Natural killer cell (primary cell): ENCODE data around the gene PSMF1. TPM values are rescaled to one million over a fixed set of nuclear protein-coding genes. Genes with fewer than 3 reads are reported as not detected.
A peak's percentile ranks its signal among the peaks of the same experiment; 100 is the strongest.

ENCODE experiments used
- ATAC-seq, 3 donors: fragments of 150-1000 bp in 2 of 3; fragments of 200-7000 bp in 1 of 3; cut with Tn5 transposase; 1 replicate in 1 of 3; 2 replicates in 2 of 3; pipeline ENCODE4 v1.10.0; 2021; ENCODE audit warnings: mild to moderate bottlenecking in 2 of 3, moderate library complexity in 2 of 3
- DNase-seq, 2 donors: peaks; one replicate each; pipeline versions ENCODE4 v3.0.0 to v3.0.0-alpha.2; 2013 to 2021; ENCODE audit warnings: mixed read lengths in 1 of 2
- H3K27ac ChIP-seq: one replicate; pipeline ENCODE4 v1.5.1; 2013; ENCODE audit warnings: mild to moderate bottlenecking, low read length
- H3K27me3 ChIP-seq: one replicate; pipeline ENCODE4 v1.6.1; 2013; ENCODE audit warnings: low read length; ENCODE audit not compliant: control insufficient read depth, insufficient read depth
- H3K36me3 ChIP-seq: one replicate; pipeline ENCODE4 v1.6.1; 2013; ENCODE audit warnings: low read length; ENCODE audit not compliant: control insufficient read depth, insufficient read depth
- H3K4me1 ChIP-seq: one replicate; pipeline ENCODE4 v1.6.1; 2013; ENCODE audit warnings: low read length; ENCODE audit not compliant: control insufficient read depth, insufficient read depth
- H3K4me3 ChIP-seq: one replicate; pipeline ENCODE4 v1.5.1; 2013; ENCODE audit warnings: low read length
- H3K9me3 ChIP-seq: one replicate; pipeline ENCODE4 v1.6.1; 2013; ENCODE audit warnings: low read length; ENCODE audit not compliant: control insufficient read depth, insufficient read depth
- H3K27ac Mint-ChIP-seq, 2 donors: one replicate each; pipeline ENCODE4 v1.8.0; 2022; ENCODE audit warnings: mild to moderate bottlenecking in 2 of 2, mixed read lengths in 2 of 2, moderate library complexity in 1 of 2
- H3K27me3 Mint-ChIP-seq, 2 donors: one replicate each; pipeline ENCODE4 v1.8.0; 2022; ENCODE audit warnings: low read depth in 2 of 2, mixed read lengths in 2 of 2
- H3K36me3 Mint-ChIP-seq: one replicate; pipeline ENCODE4 v1.8.0; 2022; ENCODE audit warnings: mixed read lengths
- H3K4me1 Mint-ChIP-seq, 2 donors: one replicate each; pipeline ENCODE4 v1.8.0; 2022; ENCODE audit warnings: mixed read lengths in 2 of 2
- H3K4me3 Mint-ChIP-seq: one replicate; pipeline ENCODE4 v1.8.0; 2022; ENCODE audit warnings: mild to moderate bottlenecking, moderate library complexity, mixed read lengths
- H3K9me3 Mint-ChIP-seq, 2 donors: one replicate each; pipeline ENCODE4 v1.8.0; 2022; ENCODE audit warnings: mixed read lengths in 2 of 2
- WGBS: methylation state at CpG from one replicate; pipeline ENCODE4 v1.1.7; 2013; ENCODE audit warnings: missing lambda C conversion rate; ENCODE audit not compliant: insufficient coverage; 5-methylcytosine and 5-hydroxymethylcytosine counted together
- intact Hi-C: fragments of 100-400 bp; cut with micrococcal nuclease; formaldehyde crosslinking; loops from one replicate; pipeline ENCODE4 v1.14.2; 2022
- total RNA-seq, 4 donors: library from RNA; stranded (reverse); fragments of 120-200 nt in 1 of 4; gene quantifications; one replicate each; pipeline versions ENCODE4 v1.2.3 to v1.2.4, GENCODE V29; 2013 to 2022
- TF ChIP-seq, protein P1 (sequence below): fragments of 200-600 bp; IDR thresholded peaks from one replicate; pipeline ENCODE4 v1.8.0; 2022; ENCODE audit warnings: antibody characterized with exemption

The PSMF1 gene
- total RNA-seq, 3 donors from 2014 or later (not counting 1 experiment from before 2014, with no cell fraction given), result 97.1 to 107 (median 101) TPM

DNA sequence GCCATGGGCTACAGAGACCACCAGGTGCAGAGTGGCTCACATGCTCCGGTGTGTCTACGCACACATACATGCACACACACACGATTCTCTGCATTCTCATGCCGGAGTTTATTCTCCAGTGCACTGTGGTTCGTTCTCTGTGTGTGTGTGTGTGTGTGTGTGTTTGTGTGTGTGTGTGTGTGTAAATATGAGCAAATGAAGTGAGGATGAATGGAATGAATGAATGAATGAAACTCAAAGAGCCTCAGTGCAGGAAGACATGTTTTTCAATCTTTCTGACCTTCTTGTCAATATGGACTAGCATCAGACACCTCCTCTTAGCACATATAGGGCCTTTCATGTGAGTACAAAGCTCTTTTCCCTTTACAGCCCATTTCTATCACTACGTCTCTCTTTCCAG is 64.8 kb downstream of the PSMF1 start:
- no peaks in the 10 kb centered on the region for H3K36me3 ChIP-seq
- H3K27me3 ChIP-seq, result no peaks in the 10 kb centered on the region
- Mint-ChIP-seq H3K4me1 (peaks cover 0 to 13% of the 10 kb centered on the region in 2 donors), H3K36me3 (no peaks in the 10 kb centered on the region), H3K27ac (no peak overlapping the region), H3K27me3 (peaks cover 18 to 21% of the 10 kb centered on the region in 2 donors), H3K4me3 (no peak overlapping the region), H3K9me3 (no peaks in the 10 kb centered on the region)
- WGBS, result 90% methylated on average over 6 of the region's 6 CpGs
- H3K27ac ChIP-seq, result no peak overlapping the region
- intact Hi-C loops, result no loop called here
- DNase-seq, result no peak
- no peaks in the 10 kb centered on the region for H3K4me1 ChIP-seq
- TF ChIP-seq, protein P1, sequence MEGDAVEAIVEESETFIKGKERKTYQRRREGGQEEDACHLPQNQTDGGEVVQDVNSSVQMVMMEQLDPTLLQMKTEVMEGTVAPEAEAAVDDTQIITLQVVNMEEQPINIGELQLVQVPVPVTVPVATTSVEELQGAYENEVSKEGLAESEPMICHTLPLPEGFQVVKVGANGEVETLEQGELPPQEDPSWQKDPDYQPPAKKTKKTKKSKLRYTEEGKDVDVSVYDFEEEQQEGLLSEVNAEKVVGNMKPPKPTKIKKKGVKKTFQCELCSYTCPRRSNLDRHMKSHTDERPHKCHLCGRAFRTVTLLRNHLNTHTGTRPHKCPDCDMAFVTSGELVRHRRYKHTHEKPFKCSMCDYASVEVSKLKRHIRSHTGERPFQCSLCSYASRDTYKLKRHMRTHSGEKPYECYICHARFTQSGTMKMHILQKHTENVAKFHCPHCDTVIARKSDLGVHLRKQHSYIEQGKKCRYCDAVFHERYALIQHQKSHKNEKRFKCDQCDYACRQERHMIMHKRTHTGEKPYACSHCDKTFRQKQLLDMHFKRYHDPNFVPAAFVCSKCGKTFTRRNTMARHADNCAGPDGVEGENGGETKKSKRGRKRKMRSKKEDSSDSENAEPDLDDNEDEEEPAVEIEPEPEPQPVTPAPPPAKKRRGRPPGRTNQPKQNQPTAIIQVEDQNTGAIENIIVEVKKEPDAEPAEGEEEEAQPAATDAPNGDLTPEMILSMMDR, result no peak
- no peaks in the 10 kb centered on the region for H3K9me3 ChIP-seq
- ATAC-seq, result no peak
- H3K4me3 ChIP-seq, result no peak overlapping the region

DNA sequence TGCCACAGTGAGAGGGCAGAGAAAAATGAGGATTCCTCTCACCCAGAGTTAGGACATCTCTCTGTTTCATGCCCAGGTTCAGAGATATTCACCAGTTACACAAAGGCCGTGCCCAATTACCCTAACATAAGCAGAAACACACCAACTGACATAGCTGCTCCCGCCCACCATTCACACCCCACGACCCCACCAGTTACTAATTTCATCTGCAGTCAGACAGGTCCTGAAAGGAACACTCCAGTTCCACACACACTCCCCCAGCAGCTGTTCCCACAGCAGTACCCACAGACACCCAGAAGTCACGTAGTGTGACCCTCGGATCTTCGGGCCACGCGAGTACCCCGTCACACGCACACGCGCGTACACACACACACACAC is 65.8 kb downstream of the PSMF1 start:
- no peak overlapping the region for H3K27ac Mint-ChIP-seq
- Histone ChIP-seq H3K27ac (no peak overlapping the region), H3K4me3 (no peak overlapping the region), H3K4me1 (no peaks in the 10 kb centered on the region), H3K36me3 (no peaks in the 10 kb centered on the region), H3K27me3 (no peaks in the 10 kb centered on the region), H3K9me3 (no peaks in the 10 kb centered on the region)
- H3K4me3 Mint-ChIP-seq, result peak overlapping the region; percentile 66
- WGBS, result 45% methylated on average over 13 of the region's 13 CpGs
- ATAC-seq (no peak), DNase-seq (no peak)
- H3K27me3 Mint-ChIP-seq, result peaks cover 18 to 21% of the 10 kb centered on the region in 2 donors
- peaks cover 0 to 13% of the 10 kb centered on the region in 2 donors for H3K4me1 Mint-ChIP-seq
- intact Hi-C loops, result no loop called here
- H3K9me3 Mint-ChIP-seq, result no peaks in the 10 kb centered on the region
- TF ChIP-seq, protein P1, result no peak
- no peaks in the 10 kb centered on the region for H3K36me3 Mint-ChIP-seq

DNA sequence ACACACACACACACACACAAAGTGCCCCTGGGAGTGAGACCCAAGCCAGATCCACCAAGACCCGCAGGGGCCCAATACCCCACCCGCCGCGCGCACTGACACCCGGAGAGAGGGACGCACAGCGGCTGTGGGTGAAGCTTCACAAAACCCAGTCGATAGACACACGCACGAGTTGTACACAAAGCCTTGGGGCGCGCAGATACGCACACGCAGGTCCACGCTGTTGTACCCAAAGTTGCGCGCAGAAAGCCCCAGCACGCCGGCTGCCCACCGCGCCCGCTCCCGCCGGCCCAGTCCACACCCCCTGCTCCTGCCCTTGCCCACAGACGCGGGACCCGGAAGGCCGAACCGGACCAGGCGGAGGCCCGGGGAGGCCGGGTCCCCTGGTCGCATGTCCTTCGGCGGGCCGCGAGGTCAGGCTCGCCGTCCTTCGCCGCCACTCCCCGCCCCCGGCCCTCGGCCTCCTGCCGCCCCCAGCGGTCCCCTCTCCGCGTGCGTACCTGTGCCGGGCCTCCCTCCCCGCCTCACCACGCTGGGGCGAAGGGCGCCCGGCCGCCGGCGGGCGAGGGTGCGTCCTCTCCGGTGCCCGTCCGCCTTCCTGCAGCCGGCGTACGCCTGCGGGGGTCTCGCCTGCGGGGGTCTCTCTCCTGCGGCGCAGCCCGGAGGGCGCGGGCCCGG is 66.4 kb downstream of the PSMF1 start, which contains the start of gene TMEM74B:
TSS of gene TMEM74B (minus strand) at position 344 of the 678 bp plus-strand sequence. CDS start 1,180 bp downstream, outside the sequence.
- Mint-ChIP-seq H3K27me3 (peaks cover 21% of the 10 kb centered on the region in 2 donors), H3K4me1 (peaks cover 0 to 13% of the 10 kb centered on the region in 2 donors), H3K9me3 (no peaks in the 10 kb centered on the region), H3K4me3 (peak within 1 kb of the TSS; percentile 70), H3K36me3 (no peaks in the 10 kb centered on the region), H3K27ac (no peak within 1 kb of the TSS)
- H3K4me3 ChIP-seq, result no peak within 1 kb of the TSS
- TF ChIP-seq, protein P1, result no peak
- peak in 1 of 3 donors; percentile 13 for ATAC-seq
- DNase-seq, result peak in 1 of 2 donors; percentile 7
- no peaks in the 10 kb centered on the region for H3K4me1 ChIP-seq
- H3K27me3 ChIP-seq, result no peaks in the 10 kb centered on the region
- WGBS, result 3% methylated on average over 76 of the region's 76 CpGs
- no peak within 1 kb of the TSS for H3K27ac ChIP-seq
- no peaks in the 10 kb centered on the region for H3K9me3 ChIP-seq
- H3K36me3 ChIP-seq, result no peaks in the 10 kb centered on the region
- intact Hi-C loops, result no loop called here
